ENCODE measurements around the gene RNF207.

GRCh38 chr1:6183520-6183989, 22.4 kb upstream of the RNF207 start:
- TF ChIP-seq CTCF (IDR thresholded peaks at IDR 0.05) (no peak), POLR2A (IDR thresholded peaks at IDR 0.05) (no peak)
